NT2/D1 (cell line): Measurements from ENCODE around the gene ZNF438.

Experiments
- YY1 ChIP-seq: IDR thresholded peaks from 2 replicates; pipeline ENCODE4 v1.6.1; 2011; ENCODE audit not compliant: insufficient read length, insufficient read depth
- ZNF274 ChIP-seq: IDR thresholded peaks from 2 replicates; pipeline ENCODE4 v1.6.1; 2011; ENCODE audit warnings: mild to moderate bottlenecking, low read depth, low read length

- no peak for TF ChIP-seq YY1
- TF ChIP-seq ZNF274: no peak
Observed at GRCh38 chr10:30839652-30840051, 192.0 kb downstream of the ZNF438 start.
